GM06990 (cell line): ENCODE measurements around the gene LAMA2.

Experiments
- DNase-seq: peaks from one replicate; pipeline ENCODE4 v3.0.0-alpha.2; 2011; ENCODE audit not compliant: insufficient read length; ENCODE audit errors: extremely low read depth
- H3K27me3 ChIP-seq: replicated peaks from 2 replicates; pipeline ENCODE4 v1.6.0; 2011; ENCODE audit warnings: low read length; ENCODE audit not compliant: control insufficient read depth, insufficient read depth
- H3K36me3 ChIP-seq: 2 replicates; pipeline ENCODE4 v1.5.1; 2011; ENCODE audit warnings: low read length; ENCODE audit not compliant: control insufficient read depth, insufficient read depth
- H3K4me3 ChIP-seq: replicated peaks from 2 replicates; pipeline ENCODE4 v1.5.1; 2011; ENCODE audit warnings: low read depth, mild to moderate bottlenecking, control low read depth, low read length
- CTCF ChIP-seq: IDR thresholded peaks from 2 replicates; pipeline ENCODE4 v1.5.1; 2011; ENCODE audit warnings: low read length, control low read depth, mild to moderate bottlenecking, inconsistent platforms; ENCODE audit not compliant: insufficient read depth, poor library complexity, severe bottlenecking

Gene LAMA2

GRCh38 chr6:128870746-128871145, 12.2 kb upstream of the LAMA2 start:
- no peaks in the 10 kb centered on the region for H3K27me3 ChIP-seq
- TF ChIP-seq CTCF = no peak

GRCh38 chr6:128874863-128875262, 8.1 kb upstream of the LAMA2 start:
- no peaks in the 10 kb centered on the region for H3K27me3 ChIP-seq
- no peak overlapping the region for H3K4me3 ChIP-seq
- TF ChIP-seq CTCF = no peak
- no peak for DNase-seq
- no peaks in the 10 kb centered on the region for H3K36me3 ChIP-seq

More at GRCh38 chr6:128870746-128871145, 12.2 kb upstream of the LAMA2 start:
- DNase-seq = no peak
- Histone ChIP-seq H3K4me3 (no peak overlapping the region), H3K36me3 (no peaks in the 10 kb centered on the region)

- TF ChIP-seq CTCF = no peak
- H3K27me3 ChIP-seq = no peaks in the 10 kb centered on the region
- no peak overlapping the region for H3K4me3 ChIP-seq
- DNase-seq = no peak
- H3K36me3 ChIP-seq = no peaks in the 10 kb centered on the region
These were observed 378 bp upstream of the LAMA2 start for GRCh38 chr6:128882560-128882959.

- TF ChIP-seq CTCF = no peak
- H3K27me3 ChIP-seq = no peaks in the 10 kb centered on the region
- no peaks in the 10 kb centered on the region for H3K36me3 ChIP-seq
- no peak for DNase-seq
- no peak overlapping the region for H3K4me3 ChIP-seq
These were observed 968 bp downstream of the LAMA2 start for GRCh38 chr6:128883906-128884305.

DNA sequence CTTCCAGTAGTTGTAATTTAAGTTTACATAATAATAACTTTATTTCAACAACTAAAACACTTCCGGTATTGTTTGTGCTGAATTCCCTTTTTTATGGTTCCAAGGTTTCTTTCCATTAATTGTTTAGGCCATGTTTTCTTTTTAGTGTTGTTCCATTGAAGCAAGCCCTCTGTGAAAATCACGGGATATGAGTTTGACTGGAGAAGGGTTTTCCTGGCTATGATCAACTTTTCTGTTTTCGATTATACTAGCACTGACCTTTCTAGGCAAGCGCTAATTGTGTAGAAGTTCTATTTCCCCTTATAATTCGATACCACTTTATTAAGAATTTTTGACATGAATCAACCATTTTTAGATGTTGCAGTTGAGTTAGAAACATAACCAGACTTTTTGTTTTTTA, 2.4 kb downstream of the LAMA2 start:
- TF ChIP-seq CTCF = no peak
- no peak overlapping the region for H3K4me3 ChIP-seq
- no peaks in the 10 kb centered on the region for H3K27me3 ChIP-seq
- no peak for DNase-seq
- no peaks in the 10 kb centered on the region for H3K36me3 ChIP-seq

GRCh38 chr6:128886706-128887105, 3.8 kb downstream of the LAMA2 start:
- H3K4me3 ChIP-seq = no peak overlapping the region
- DNase-seq = no peak
- no peaks in the 10 kb centered on the region for H3K27me3 ChIP-seq
- TF ChIP-seq CTCF = no peak
- no peaks in the 10 kb centered on the region for H3K36me3 ChIP-seq
